Common myeloid progenitor, CD34-positive (primary cell): ENCODE results near the gene C6orf120.

ENCODE experiments used
- CTCF ChIA-PET: fragments of 350-600 bp; sonication (Branson Sonifier 250); formaldehyde crosslinking; loops from one replicate; lab custom pipeline; 2021; ENCODE audit warnings: antibody characterized with exemption; lab: Charles Lee
- POLR2A ChIA-PET: fragments of 350-600 bp; sonication (Branson Sonifier 250); formaldehyde crosslinking; loops from one replicate; lab custom pipeline; 2021; ENCODE audit warnings: antibody characterized with exemption; lab: Charles Lee
- DNase-seq, 3 donors: peaks; one replicate each; pipeline versions ENCODE4 v3.0.0 to v3.0.0-alpha.2; 2013
- H3K27ac ChIP-seq, 2 experiments: 1 replicate in 1 of 2; 2 replicates in 1 of 2; pipeline ENCODE4 v1.7.0; 2013; ENCODE audit warnings: inconsistent platforms in 2 of 2, low read length in 2 of 2, mild to moderate bottlenecking in 2 of 2, low read depth in 1 of 2, moderate library complexity in 1 of 2; ENCODE audit not compliant: severe bottlenecking in 2 of 2, insufficient read depth in 1 of 2, poor library complexity in 1 of 2
- H3K27me3 ChIP-seq, 5 experiments: replicated peaks in 2 of 5; 1 replicate in 3 of 5; 2 replicates in 2 of 5; pipeline versions ENCODE4 v1.6.1 to v1.7.0; 2013; ENCODE audit warnings: low read length in 4 of 5, mild to moderate bottlenecking in 2 of 5, moderate library complexity in 2 of 5, inconsistent platforms in 1 of 5; ENCODE audit not compliant: insufficient read depth in 5 of 5, control insufficient read depth in 4 of 5
- H3K36me3 ChIP-seq, 4 experiments: 1 replicate in 2 of 4; 2 replicates in 2 of 4; pipeline versions ENCODE4 v1.6.1 to v1.7.0; 2013; ENCODE audit warnings: low read length in 3 of 4, control low read depth in 1 of 4, mild to moderate bottlenecking in 1 of 4; ENCODE audit not compliant: control insufficient read depth in 4 of 4, insufficient read depth in 4 of 4
- H3K4me1 ChIP-seq, 4 experiments: 1 replicate in 3 of 4; 2 replicates in 1 of 4; pipeline versions ENCODE4 v1.6.1 to v1.7.1; 2013; ENCODE audit warnings: low read length in 3 of 4, mild to moderate bottlenecking in 3 of 4, control low read depth in 1 of 4, inconsistent platforms in 1 of 4, moderate library complexity in 1 of 4; ENCODE audit not compliant: control insufficient read depth in 4 of 4, insufficient read depth in 4 of 4; ENCODE audit errors: control extremely low read depth in 1 of 4
- H3K4me3 ChIP-seq, 7 experiments: 1 replicate in 4 of 7; 2 replicates in 3 of 7; pipeline versions ENCODE4 v1.5.1 to v1.7.0; 2013; ENCODE audit warnings: mild to moderate bottlenecking in 7 of 7, low read length in 6 of 7, moderate library complexity in 6 of 7, inconsistent platforms in 2 of 7, low read depth in 2 of 7, control low read depth in 1 of 7; ENCODE audit not compliant: insufficient read depth in 4 of 7, control insufficient read depth in 1 of 7; ENCODE audit errors: extremely low read depth in 1 of 7
- H3K9me3 ChIP-seq, 5 experiments: 1 replicate in 4 of 5; 2 replicates in 1 of 5; pipeline versions ENCODE4 v1.6.1 to v1.7.1; 2013; ENCODE audit warnings: low read length in 4 of 5, mild to moderate bottlenecking in 2 of 5, inconsistent platforms in 1 of 5, low read depth in 1 of 5, moderate library complexity in 1 of 5; ENCODE audit not compliant: control insufficient read depth in 4 of 5, insufficient read depth in 2 of 5; ENCODE audit errors: control extremely low read depth in 1 of 5
- WGBS: methylation state at CpG from one replicate; pipeline ENCODE4 v1.1.5; 2013; ENCODE audit not compliant: insufficient coverage; 5-methylcytosine and 5-hydroxymethylcytosine counted together

The C6orf120 gene

GRCh38 chr6:169751242-169752073, 49.5 kb downstream of the C6orf120 start, which contains the start of the genes DYNLT2 and ERMARD:
Gene DYNLT2 (minus strand): TSS chr6:169751572. CDS start chr6:169751458, 114 bp downstream.
Gene ERMARD (plus strand): TSS chr6:169751622. CDS start chr6:169751658, 36 bp downstream.
- POLR2A ChIA-PET, result interaction anchor here (0.7 to 2.4 kb wide), 3 partner anchors 28 to 97 kb away, joined by 3 to 13 read pairs (median 7); partner anchors contain the start of genes C6orf120, PHF10 and WDR27
- H3K27me3 ChIP-seq, result no peaks in the 10 kb centered on the region

GRCh38 chr6:169752074-169752623, 50.2 kb downstream of the C6orf120 start:
- ChIA-PET CTCF (interaction anchor here (0.8 to 1.6 kb wide), 5 partner anchors 25 to 79 kb away, joined by 3 to 6 read pairs (median 3); no protein-coding TSS in a partner anchor), POLR2A (interaction anchor here (0.7 to 2.4 kb wide), 3 partner anchors 28 to 98 kb away, joined by 3 to 13 read pairs (median 7); partner anchors contain the start of genes C6orf120, PHF10 and WDR27)
- peaks cover 4 to 12% (median 5%) of the 10 kb centered on the region in 4 experiments for H3K36me3 ChIP-seq
- H3K9me3 ChIP-seq, result peaks cover 0 to under 1% (median 0%) of the 10 kb centered on the region in 5 experiments
- H3K27me3 ChIP-seq, result no peaks in the 10 kb centered on the region
- H3K27ac ChIP-seq, result peak overlapping the region; percentile 94 to 97
- peaks cover 10 to 25% (median 19%) of the 10 kb centered on the region in 4 experiments for H3K4me1 ChIP-seq
- WGBS, result 15% methylated on average over 19 of the region's 19 CpGs
- H3K4me3 ChIP-seq, result peak overlapping the region; percentile 78 to 96 (median 91)
- no peak for DNase-seq

More at GRCh38 chr6:169751242-169752073, 49.5 kb downstream of the C6orf120 start, which contains the start of the genes DYNLT2 and ERMARD:
- Histone ChIP-seq H3K4me3 (peak within 1 kb of the TSS; percentile 78 to 96 (median 91)), H3K36me3 (peaks cover 0 to 6% (median 2%) of the 10 kb centered on the region in 4 experiments), H3K9me3 (peaks cover 0 to 7% (median 0%) of the 10 kb centered on the region in 5 experiments), H3K27ac (peak within 1 kb of the TSS; percentile 94 to 97), H3K4me1 (peaks cover 10 to 25% (median 19%) of the 10 kb centered on the region in 4 experiments)
- DNase-seq, result peak; percentile 95 to 97 (median 96)
- CTCF ChIA-PET, result interaction anchor here (0.8 to 1.6 kb wide), 4 partner anchors 25 to 78 kb away, joined by 3 to 6 read pairs (median 4); no protein-coding TSS in a partner anchor
- WGBS, result under 1% methylated on average over 86 of the region's 90 CpGs
